GM19372 (cell line): Measurements from ENCODE around the gene PLAGL2.

Source experiments
- ATAC-seq: cut with Tn5 transposase; IDR thresholded peaks from one replicate; pipeline ENCODE4 v1.9.1; 2021; ENCODE audit warnings: mild to moderate bottlenecking, low read depth, moderate library complexity; ENCODE audit not compliant: unreplicated experiment

The PLAGL2 gene

GRCh38 chr20:32231847-32232246, 24.3 kb upstream of the PLAGL2 start:
- no peak for ATAC-seq

- ATAC-seq: no peak
These were observed 23.7 kb upstream of the PLAGL2 start for GRCh38 chr20:32231245-32231644.

- ATAC-seq: no peak
These were observed 23.2 kb upstream of the PLAGL2 start for GRCh38 chr20:32230707-32231106.

GRCh38 chr20:32229251-32229747, 21.8 kb upstream of the PLAGL2 start:
- ATAC-seq: no peak

GRCh38 chr20:32227744-32228688, 20.5 kb upstream of the PLAGL2 start:
- no peak for ATAC-seq

- ATAC-seq: no peak
These were observed 19.8 kb upstream of the PLAGL2 start for GRCh38 chr20:32227306-32227705.

- no peak for ATAC-seq
These were observed 18.8 kb upstream of the PLAGL2 start for GRCh38 chr20:32226391-32226790.

- no peak for ATAC-seq
These were observed 16.9 kb upstream of the PLAGL2 start for GRCh38 chr20:32224463-32224862.

GRCh38 chr20:32218156-32218900, 10.8 kb upstream of the PLAGL2 start:
- no peak for ATAC-seq

GRCh38 chr20:32216179-32217142, 8.9 kb upstream of the PLAGL2 start:
- ATAC-seq: no peak

GRCh38 chr20:32215729-32216128, 8.2 kb upstream of the PLAGL2 start:
- no peak for ATAC-seq

GRCh38 chr20:32215147-32215546, 7.6 kb upstream of the PLAGL2 start:
- no peak for ATAC-seq

- ATAC-seq: no peak
These were observed 6.3 kb upstream of the PLAGL2 start for GRCh38 chr20:32213870-32214269.

- ATAC-seq: no peak
These were observed 2.5 kb upstream of the PLAGL2 start for GRCh38 chr20:32209850-32210605.

- ATAC-seq: no peak
These were observed 1.1 kb upstream of the PLAGL2 start for GRCh38 chr20:32208499-32209154.

GRCh38 chr20:32206760-32207625, 550 bp downstream of the PLAGL2 start:
- peak; percentile 1 for ATAC-seq

- no peak for ATAC-seq
These were observed 1.4 kb downstream of the PLAGL2 start for GRCh38 chr20:32205843-32206759.
